Glutamatergic neuron (in vitro differentiated cells): ENCODE results near the gene PAPPA. TPM values are rescaled to one million over a fixed set of nuclear protein-coding genes. Genes with fewer than 3 reads are reported as not detected.

Source experiments
- DNase-seq: peaks from one replicate; pipeline ENCODE4 v3.0.0; 2022
- H3K27ac Mint-ChIP-seq: one replicate; pipeline ENCODE4 v1.8.0; 2020; ENCODE audit warnings: mild to moderate bottlenecking, mixed read lengths, inconsistent platforms; ENCODE audit not compliant: unreplicated experiment
- H3K27me3 Mint-ChIP-seq: one replicate; pipeline ENCODE4 v1.8.0; 2020; ENCODE audit warnings: mild to moderate bottlenecking, moderate library complexity, mixed read lengths, inconsistent platforms; ENCODE audit not compliant: unreplicated experiment
- H3K36me3 Mint-ChIP-seq: one replicate; pipeline ENCODE4 v1.8.0; 2020; ENCODE audit warnings: mild to moderate bottlenecking, mixed read lengths, inconsistent platforms; ENCODE audit not compliant: unreplicated experiment
- H3K4me1 Mint-ChIP-seq: one replicate; pipeline ENCODE4 v1.8.0; 2020; ENCODE audit warnings: mild to moderate bottlenecking, low read depth, mixed read lengths, inconsistent platforms; ENCODE audit not compliant: unreplicated experiment
- H3K4me3 Mint-ChIP-seq: one replicate; pipeline ENCODE4 v1.8.0; 2020; ENCODE audit warnings: mild to moderate bottlenecking, mixed read lengths, inconsistent platforms; ENCODE audit not compliant: unreplicated experiment
- H3K9me3 Mint-ChIP-seq: one replicate; pipeline ENCODE4 v1.8.0; 2020; ENCODE audit warnings: mild to moderate bottlenecking, moderate library complexity, mixed read lengths, inconsistent platforms; ENCODE audit not compliant: unreplicated experiment
- CTCF ChIP-seq: fragments of 200-600 bp; sonication (generic); IDR thresholded peaks from one replicate; pipeline ENCODE4 v1.5.0; 2021; ENCODE audit not compliant: partially characterized antibody, unreplicated experiment
- total RNA-seq: library from RNA; stranded (reverse); fragmentation: NEBNext Ultra II Directional; extraction: Animal tissue kit (Norgen Biotek cat#: 25700); gene quantifications from one replicate; pipeline ENCODE4 v1.2.1, GENCODE V29; 2021; ENCODE audit not compliant: unreplicated experiment

Gene PAPPA
- total RNA-seq, 1 donor from 2014 or later, result 10.5 TPM

- H3K4me3 Mint-ChIP-seq, result no peak overlapping the region
- peaks cover 3% of the 10 kb centered on the region for H3K9me3 Mint-ChIP-seq
- DNase-seq, result no peak
- no peak for TF ChIP-seq CTCF
- H3K4me1 Mint-ChIP-seq, result peaks cover 28% of the 10 kb centered on the region
- no peak overlapping the region for H3K27ac Mint-ChIP-seq
- H3K27me3 Mint-ChIP-seq, result peaks cover 4% of the 10 kb centered on the region
- H3K36me3 Mint-ChIP-seq, result peaks cover 9% of the 10 kb centered on the region
Observed at GRCh38 chr9:116308076-116308475, 154.5 kb downstream of the PAPPA start.

- Mint-ChIP-seq H3K36me3 (peaks cover 9% of the 10 kb centered on the region), H3K9me3 (peaks cover 3% of the 10 kb centered on the region), H3K4me1 (peaks cover 9% of the 10 kb centered on the region), H3K4me3 (no peak overlapping the region), H3K27ac (no peak overlapping the region), H3K27me3 (peaks cover 2% of the 10 kb centered on the region)
- no peak for DNase-seq
- no peak for TF ChIP-seq CTCF
Observed at GRCh38 chr9:116309900-116310611, 156.5 kb downstream of the PAPPA start.

GRCh38 chr9:116312221-116312620 lies 158.6 kb downstream of the PAPPA start:
- H3K27ac Mint-ChIP-seq, result no peak overlapping the region
- peaks cover 2% of the 10 kb centered on the region for H3K9me3 Mint-ChIP-seq
- H3K27me3 Mint-ChIP-seq, result peaks cover 3% of the 10 kb centered on the region
- TF ChIP-seq CTCF, result no peak
- peaks cover 12% of the 10 kb centered on the region for H3K4me1 Mint-ChIP-seq
- H3K36me3 Mint-ChIP-seq, result peaks cover 9% of the 10 kb centered on the region
- DNase-seq, result no peak
- no peak overlapping the region for H3K4me3 Mint-ChIP-seq

GRCh38 chr9:116313638-116314037 lies 160.0 kb downstream of the PAPPA start:
- no peak for TF ChIP-seq CTCF
- H3K4me1 Mint-ChIP-seq, result peaks cover 14% of the 10 kb centered on the region
- H3K36me3 Mint-ChIP-seq, result peaks cover 9% of the 10 kb centered on the region
- no peak for DNase-seq
- H3K27ac Mint-ChIP-seq, result no peak overlapping the region
- H3K9me3 Mint-ChIP-seq, result peaks cover 7% of the 10 kb centered on the region
- H3K27me3 Mint-ChIP-seq, result peaks cover 9% of the 10 kb centered on the region
- H3K4me3 Mint-ChIP-seq, result no peak overlapping the region

GRCh38 chr9:116316246-116316645 lies 162.7 kb downstream of the PAPPA start:
- Mint-ChIP-seq H3K36me3 (peaks cover 9% of the 10 kb centered on the region), H3K27ac (no peak overlapping the region), H3K4me3 (no peak overlapping the region), H3K27me3 (peaks cover 10% of the 10 kb centered on the region), H3K4me1 (peaks cover 20% of the 10 kb centered on the region), H3K9me3 (peaks cover 8% of the 10 kb centered on the region)
- no peak for DNase-seq
- TF ChIP-seq CTCF, result no peak
